HepG2 (cell line): ENCODE measurements around the gene TMEM87B. TPM values are rescaled to one million over a fixed set of nuclear protein-coding genes. Genes with fewer than 3 reads are reported as not detected.

Source experiments
- ATAC-seq: fragments of 200-7000 bp; cut with Tn5 transposase; 3 replicates; pipeline ENCODE4 v1.9.1; 2020; ENCODE audit warnings: mild to moderate bottlenecking, moderate library complexity
- BruUV-seq: library from RNA; stranded (reverse); fragments of 400-500 nt; replicated peaks from 2 replicates; lab custom pipeline; 2021; lab: Mats Ljungman, UMichigan
- CTCF ChIA-PET: fragments of 300-600 bp; formaldehyde crosslinking; extraction: SDS; loops from one replicate; lab custom pipeline; 2021; ENCODE audit warnings: low total read pairs, inconsistent platforms, low intra/inter-chr PET ratio; lab: Yijun Ruan, JAX
- POLR2A ChIA-PET: fragments of 350-600 bp; sonication (Branson Sonifier 250); formaldehyde crosslinking; loops from one replicate; lab custom pipeline; 2020; ENCODE audit warnings: antibody characterized with exemption, inconsistent platforms; lab: Yijun Ruan, JAX
- DNase-seq: peaks from one replicate; pipeline ENCODE4 v3.0.0-alpha.2; 2015; ENCODE audit warnings: low spot score
- FAIRE-seq: peaks from 3 replicates; lab custom pipeline; 2011; peaks lifted over from hg19 to GRCh38; lab: Jason Lieb, UNC
- H2AFZ ChIP-seq: one replicate; pipeline ENCODE4 v1.6.1; 2011; ENCODE audit warnings: low read length, inconsistent platforms
- H3K27ac ChIP-seq: fragments of 300-600 bp; 3 replicates; pipeline ENCODE4 v1.8.0; 2011; ENCODE audit warnings: mixed run types, mild to moderate bottlenecking, mixed read lengths, low read length, inconsistent platforms; ENCODE audit not compliant: insufficient read depth; ENCODE audit errors: extremely low read length
- H3K27me3 ChIP-seq, 2 experiments: fragments of 200-600 bp in 1 of 2; 2 replicates in 1 of 2; 3 replicates in 1 of 2; pipeline versions ENCODE4 v1.6.0 to v1.8.0; 2011; ENCODE audit warnings: low read length in 2 of 2, mild to moderate bottlenecking in 2 of 2, moderate library complexity in 2 of 2, inconsistent platforms in 1 of 2; ENCODE audit not compliant: insufficient read depth in 2 of 2, control insufficient read depth in 1 of 2
- H3K36me3 ChIP-seq, 2 experiments: fragments of 200-600 bp in 1 of 2; replicated peaks in 1 of 2; 2 replicates in 1 of 2; 3 replicates in 1 of 2; pipeline versions ENCODE4 v1.5.1 to v1.8.0; 2011; ENCODE audit warnings: low read length in 2 of 2, inconsistent platforms in 1 of 2; ENCODE audit not compliant: insufficient read depth in 2 of 2, control insufficient read depth in 1 of 2
- H3K4me1 ChIP-seq: 2 replicates; pipeline ENCODE4 v1.5.1; 2012; ENCODE audit warnings: low read length, inconsistent platforms; ENCODE audit not compliant: insufficient read depth
- H3K4me2 ChIP-seq: 2 replicates; pipeline ENCODE4 v1.6.0; 2011; ENCODE audit warnings: low read depth, low read length, inconsistent platforms
- H3K4me3 ChIP-seq, 3 experiments: fragments of 200-600 bp in 1 of 3; sonication (generic), shearing (Covaris generic) in 1 of 3; replicated peaks in 1 of 3; 2 replicates each; pipeline ENCODE4 v1.5.1; 2011 to 2016; ENCODE audit warnings: low read length in 3 of 3, inconsistent platforms in 2 of 3, low read depth in 2 of 3, mild to moderate bottlenecking in 2 of 3, control low read depth in 1 of 3, mixed read lengths in 1 of 3; ENCODE audit not compliant: insufficient read depth in 1 of 3
- H3K79me2 ChIP-seq: one replicate; pipeline ENCODE4 v1.6.1; 2011; ENCODE audit warnings: low read length, inconsistent platforms; ENCODE audit not compliant: insufficient read depth
- H3K9ac ChIP-seq: 2 replicates; pipeline ENCODE4 v1.6.0; 2011; ENCODE audit warnings: mild to moderate bottlenecking, low read depth, low read length, inconsistent platforms; ENCODE audit not compliant: insufficient read depth
- H3K9me3 ChIP-seq: 2 replicates; pipeline ENCODE4 v1.5.1; 2012; ENCODE audit warnings: mild to moderate bottlenecking, low read length
- H4K20me1 ChIP-seq: 2 replicates; pipeline ENCODE4 v1.6.0; 2011; ENCODE audit warnings: inconsistent platforms, mild to moderate bottlenecking, low read length, moderate library complexity; ENCODE audit not compliant: insufficient read depth
- ARID2 ChIP-seq: sonication (generic); formaldehyde crosslinking; IDR thresholded peaks from 2 replicates; pipeline ENCODE4 v1.8.1; 2022; ENCODE audit warnings: mild to moderate bottlenecking, missing genetic modification reagents, borderline replicate concordance
- HNF1B ChIP-seq: sonication (generic); formaldehyde crosslinking; IDR thresholded peaks from 2 replicates; pipeline ENCODE4 v1.5.1; 2020; ENCODE audit warnings: mild to moderate bottlenecking, moderate library complexity, missing genetic modification reagents
- MAFF ChIP-seq: IDR thresholded peaks from 2 replicates; pipeline ENCODE4 v1.6.1; 2011; ENCODE audit warnings: low read depth, low read length, improper control_type of control experiment
- MAFK ChIP-seq, 2 experiments: IDR thresholded peaks in 1 of 2; conservative IDR thresholded peaks in 1 of 2; 2 replicates each; pipeline ENCODE4 v1.6.1; 2011; ENCODE audit warnings: improper control_type of control experiment in 2 of 2, low read length in 2 of 2
- SOX6 ChIP-seq, 2 experiments: fragments of 450-650 bp in 1 of 2; sonication (generic) in 1 of 2; formaldehyde crosslinking in 1 of 2; IDR thresholded peaks; 2 replicates each; pipeline versions ENCODE4 v1.4.0 to v1.6.1; 2017 to 2020; ENCODE audit warnings: antibody characterized with exemption in 1 of 2, mild to moderate bottlenecking in 1 of 2, missing genetic modification reagents in 1 of 2
- SP1 ChIP-seq, 2 experiments: fragments of 450-650 bp in 1 of 2; sonication (generic) in 1 of 2; formaldehyde crosslinking in 1 of 2; IDR thresholded peaks; 2 replicates each; pipeline versions ENCODE4 v1.4.0 to v1.6.1; 2016 to 2020; ENCODE audit warnings: missing genetic modification reagents in 1 of 2
- ZKSCAN5 ChIP-seq: sonication (generic); formaldehyde crosslinking; IDR thresholded peaks from 2 replicates; pipeline ENCODE4 v1.5.1; 2020; ENCODE audit warnings: mild to moderate bottlenecking, missing genetic modification reagents
- ZNF142 ChIP-seq: sonication (generic); formaldehyde crosslinking; IDR thresholded peaks from 2 replicates; pipeline ENCODE4 v1.4.0; 2020; ENCODE audit warnings: missing genetic modification reagents
- ZNF20 ChIP-seq: sonication (generic); formaldehyde crosslinking; IDR thresholded peaks from 2 replicates; pipeline ENCODE4 v1.4.0; 2020; ENCODE audit warnings: mild to moderate bottlenecking, moderate library complexity, missing genetic modification reagents
- ZNF224 ChIP-seq: sonication (generic); formaldehyde crosslinking; IDR thresholded peaks from 2 replicates; pipeline ENCODE4 v1.5.0; 2020; ENCODE audit warnings: mild to moderate bottlenecking, missing genetic modification reagents
- ZNF549 ChIP-seq: sonication (generic); formaldehyde crosslinking; IDR thresholded peaks from 2 replicates; pipeline ENCODE4 v1.5.0; 2020; ENCODE audit warnings: missing genetic modification reagents
- ZNF570 ChIP-seq: sonication (generic); formaldehyde crosslinking; IDR thresholded peaks from 2 replicates; pipeline ENCODE4 v1.4.0; 2020; ENCODE audit warnings: mild to moderate bottlenecking, missing genetic modification reagents, borderline replicate concordance
- WGBS: methylation state at CpG from one replicate; pipeline ENCODE4 v1.1.6; 2017; ENCODE audit warnings: low lambda C conversion rate; 5-methylcytosine and 5-hydroxymethylcytosine counted together
- in situ Hi-C: cut with HindIII; loops from 2 replicates; pipeline ENCODE4 v1.10.0; 2017; ENCODE audit warnings: low pct_unique_long_range_greater_than_20kb; ENCODE audit not compliant: extremely low pct_ligation_motif_present
- intact Hi-C: fragments of 100-400 bp; cut with micrococcal nuclease; formaldehyde crosslinking; loops from one replicate; pipeline ENCODE4 v1.10.0; 2022; ENCODE audit not compliant: unreplicated experiment
- polyA plus RNA-seq, 8 experiments: library from polyadenylated mRNA; depleted of rRNA in 3 of 8; stranded (reverse) in 7 of 8; unstranded in 1 of 8; fragments of >200 nt; fragmentation: Illumina TruSeq in 4 of 8; extraction: Trizol in 4 of 8; gene quantifications; 2 replicates each; pipeline versions ENCODE4 v1.2.1 to v1.2.3, GENCODE V29; 2011 to 2016; ENCODE audit warnings: low read depth in 4 of 8, missing spikeins in 1 of 8, mixed read lengths in 1 of 8; ENCODE audit not compliant: insufficient read depth in 1 of 8
- total RNA-seq, 5 experiments: library from RNA; depleted of rRNA; stranded (reverse); fragments of >200 nt; fragmentation: Illumina TruSeq; extraction: Trizol; gene quantifications; 2 replicates each; pipeline ENCODE4 v1.2.3, GENCODE V29; 2016; ENCODE audit warnings: low read depth in 1 of 5

Gene TMEM87B
- total and polyA plus RNA-seq, 2 of the 13 experiments (the other 11 are each of a cell fraction or from before 2014, with no cell fraction given): 15.1 to 16.2 TPM

GRCh38 chr2:112087346-112088020 lies 32.4 kb downstream of the TMEM87B start:
- no peak for FAIRE-seq
- BruUV-seq: no TSS peak

More at GRCh38 chr2:112087346-112088020, 32.4 kb downstream of the TMEM87B start:
- DNase-seq: no peak
- peaks cover 18% of the 10 kb centered on the region for H3K4me1 ChIP-seq
- H4K20me1 ChIP-seq: no peaks in the 10 kb centered on the region
- peaks cover 2% of the 10 kb centered on the region for H3K79me2 ChIP-seq
- no peaks in the 10 kb centered on the region for H3K27me3 ChIP-seq
- H3K4me2 ChIP-seq: no peak overlapping the region
- no peak overlapping the region for H3K9ac ChIP-seq
- ChIA-PET POLR2A (no interaction called here), CTCF (no interaction called here)
- intact Hi-C loops: no loop called here
- H3K4me3 ChIP-seq: no peak overlapping the region
- no peak overlapping the region for H2AFZ ChIP-seq
- H3K27ac ChIP-seq: no peak overlapping the region
- ATAC-seq: no peak
- in situ Hi-C loops: no loop called here
- TF ChIP-seq ARID2: no peak
- TF ChIP-seq MAFF: 0 out of 2 replicates have a peak, but pooled peaks have one; percentile 2
- TF ChIP-seq ZNF20 (CRISPR knock-in tag): no peak
- no peak for TF ChIP-seq ZNF549
- TF ChIP-seq SP1 (IDR thresholded peaks at IDR 0.05): no peak
- no peak for TF ChIP-seq SP1 (CRISPR knock-in tag; IDR thresholded peaks at IDR 0.05)
- no peak for TF ChIP-seq SOX6 (IDR thresholded peaks at IDR 0.05)
- TF ChIP-seq SOX6 (CRISPR knock-in tag; IDR thresholded peaks at IDR 0.05): no peak
- TF ChIP-seq ZKSCAN5 (CRISPR knock-in tag): no peak
- TF ChIP-seq ZNF570 (CRISPR knock-in tag): no peak
- TF ChIP-seq ZNF224 (CRISPR knock-in tag): no peak
- TF ChIP-seq HNF1B (CRISPR knock-in tag): no peak
- TF ChIP-seq MAFK (conservative IDR thresholded peaks at IDR 0.05 in 1 of 2, IDR thresholded peaks at IDR 0.05 in 1 of 2; ENCODE audit: low read length in 2 of 2): peak; percentile 20 to 53; a peak in 2 of 4 replicates
- no peak for TF ChIP-seq ZNF142
- no peaks in the 10 kb centered on the region for H3K9me3 ChIP-seq
- 93% methylated on average over 9 of the region's 9 CpGs for WGBS
- peaks cover 26 to 70% of the 10 kb centered on the region in 2 experiments for H3K36me3 ChIP-seq
